Gastroesophageal sphincter (tissue), 3 donors: ENCODE results near the gene EFTUD2.

ENCODE experiments used
- CTCF ChIP-seq, 4 experiments: fragments of 200-600 bp in 2 of 4; fragments of 450-650 bp in 2 of 4; sonication (generic) in 1 of 4; IDR thresholded peaks; one replicate each; pipeline ENCODE4 v1.5.1; 2017 to 2019; ENCODE audit warnings: antibody characterized with exemption in 4 of 4, mild to moderate bottlenecking in 2 of 4, moderate library complexity in 2 of 4
- EP300 ChIP-seq: sonication (generic); formaldehyde crosslinking; IDR thresholded peaks from one replicate; pipeline ENCODE4 v1.6.1; 2017; ENCODE audit warnings: antibody characterized with exemption, mild to moderate bottlenecking

GRCh38 chr17:44812263-44812662 lies 87.0 kb downstream of the EFTUD2 start:
- TF ChIP-seq CTCF (IDR thresholded peaks at IDR 0.05), result no peak
- no peak for TF ChIP-seq EP300
